Stimulated activated naive CD4-positive, alpha-beta T cell treated with Interleukin-2 at 50 U/mL for 16 hours (primary cell): ENCODE measurements around the gene GNAT3.

Experiments
- DNase-seq: peaks from one replicate; lab custom pipeline; 2025; lab: John Stamatoyannopoulos, UW

Gene GNAT3

GRCh38 chr7:80417211-80417793 is 94.6 kb downstream of the GNAT3 start:
- no peak for DNase-seq

GRCh38 chr7:80415522-80415921 is 96.3 kb downstream of the GNAT3 start:
- no peak for DNase-seq

DNA sequence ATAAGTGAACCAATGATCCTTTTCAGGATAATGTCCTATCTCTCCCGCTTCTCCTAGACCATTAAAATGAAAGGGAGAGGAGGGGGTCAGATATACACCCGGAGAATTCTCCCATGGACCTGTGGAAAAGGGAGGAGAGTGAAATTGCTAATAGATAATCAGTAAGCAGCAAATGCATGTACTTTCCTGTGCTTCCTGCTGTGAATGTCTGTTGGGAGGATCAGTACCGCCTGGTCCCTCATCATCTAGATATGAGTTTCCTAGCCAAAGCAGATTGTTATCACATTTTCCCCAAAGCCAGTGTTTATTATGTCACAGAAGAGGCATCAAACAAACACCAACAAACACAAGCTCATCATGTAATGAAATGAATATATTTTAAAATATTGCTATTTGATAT is 96.8 kb downstream of the GNAT3 start:
- no peak for DNase-seq

DNA sequence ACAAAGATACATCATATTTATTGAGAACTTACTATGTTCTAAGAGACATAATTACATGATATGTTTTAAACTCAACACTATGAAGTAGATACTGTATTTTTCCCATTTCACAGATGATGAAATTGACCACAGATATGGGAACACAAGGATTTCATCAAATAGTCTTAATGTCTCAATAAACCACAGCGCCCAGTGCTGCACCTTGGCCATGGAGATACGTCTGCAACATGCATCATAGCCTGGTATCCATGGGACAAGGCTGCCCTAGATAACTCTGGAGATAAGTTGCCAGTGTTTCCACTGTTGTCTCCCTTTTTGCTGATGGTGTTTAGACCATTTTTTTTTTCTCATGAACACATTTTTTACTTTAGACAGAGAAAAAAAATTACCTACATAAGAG is 97.5 kb downstream of the GNAT3 start:
- DNase-seq, result no peak

DNA sequence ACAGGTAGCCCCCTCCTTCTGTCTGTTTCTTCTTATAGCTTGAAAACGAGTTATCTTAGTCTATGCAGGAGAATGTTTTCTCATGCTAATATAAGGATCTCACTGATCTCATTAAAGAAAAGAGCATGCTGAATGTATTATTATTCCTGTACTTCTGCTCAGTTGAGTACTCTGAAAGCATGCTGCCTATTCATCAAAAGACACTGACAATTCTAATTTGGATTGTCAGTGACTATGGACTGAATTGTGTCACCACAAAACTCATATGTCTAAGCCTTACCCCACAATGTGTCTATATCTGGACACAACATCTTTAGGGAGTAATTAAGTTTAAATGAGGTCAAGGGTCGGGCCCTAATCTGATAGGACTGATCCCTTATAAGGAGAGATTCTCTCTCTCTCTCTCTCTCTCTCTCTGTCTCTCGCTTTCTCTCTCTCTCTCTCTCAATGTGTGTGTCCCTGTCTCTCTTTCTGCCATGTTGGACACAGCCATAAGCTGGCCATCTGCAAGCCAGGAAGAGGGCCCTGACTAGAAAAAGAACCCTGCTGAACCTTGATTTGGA is 98.4 kb downstream of the GNAT3 start:
- DNase-seq, result no peak

DNA sequence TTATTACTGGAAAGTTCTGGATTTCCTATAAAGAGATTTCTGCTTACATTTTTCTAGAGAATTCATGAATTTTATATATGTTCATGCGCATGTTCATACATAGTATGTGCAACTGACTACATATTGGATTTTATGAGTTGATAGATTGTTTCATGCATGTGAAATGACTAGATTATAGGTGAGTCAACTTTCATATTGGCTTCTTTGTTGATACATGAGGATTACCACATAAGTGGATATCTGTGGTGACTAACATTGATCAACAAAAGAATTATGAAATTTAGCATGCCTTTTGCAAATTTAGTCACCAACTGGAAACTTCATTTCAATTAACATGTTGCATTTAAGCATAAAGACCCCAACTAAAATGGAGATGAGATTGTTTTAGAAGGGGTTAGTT is 99.0 kb downstream of the GNAT3 start:
- no peak for DNase-seq

DNA sequence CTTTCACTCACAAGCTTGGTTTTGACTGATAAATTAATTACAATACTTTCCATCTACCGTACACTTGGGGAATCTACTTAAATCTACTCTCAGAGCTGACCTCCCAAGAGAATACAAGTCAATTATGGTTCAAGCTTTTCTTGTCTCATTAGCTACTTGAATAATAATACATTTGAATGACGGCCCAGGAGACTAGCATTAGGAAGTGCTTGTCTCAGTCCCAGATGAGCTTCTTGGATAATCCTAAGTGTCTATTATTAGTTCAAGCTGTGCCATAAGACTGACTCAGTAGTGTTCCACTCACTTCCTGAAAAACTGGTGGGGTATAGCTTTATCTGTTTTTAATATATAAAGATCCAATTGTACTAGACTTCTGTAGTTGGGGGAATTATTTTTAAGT is 100.2 kb downstream of the GNAT3 start:
- DNase-seq, result no peak

GRCh38 chr7:80410081-80410480 is 101.8 kb downstream of the GNAT3 start:
- DNase-seq, result no peak
